ENCODE data around the gene ZMYND19. TPM values are rescaled to one million over a fixed set of nuclear protein-coding genes. Genes with fewer than 3 reads are reported as not detected.

ZMYND19 gene
- total and polyA plus RNA-seq, 2 of the 4 experiments (the other 2 are of a cell fraction) = 14.3 to 21.4 TPM

- TF ChIP-seq, protein P1, sequence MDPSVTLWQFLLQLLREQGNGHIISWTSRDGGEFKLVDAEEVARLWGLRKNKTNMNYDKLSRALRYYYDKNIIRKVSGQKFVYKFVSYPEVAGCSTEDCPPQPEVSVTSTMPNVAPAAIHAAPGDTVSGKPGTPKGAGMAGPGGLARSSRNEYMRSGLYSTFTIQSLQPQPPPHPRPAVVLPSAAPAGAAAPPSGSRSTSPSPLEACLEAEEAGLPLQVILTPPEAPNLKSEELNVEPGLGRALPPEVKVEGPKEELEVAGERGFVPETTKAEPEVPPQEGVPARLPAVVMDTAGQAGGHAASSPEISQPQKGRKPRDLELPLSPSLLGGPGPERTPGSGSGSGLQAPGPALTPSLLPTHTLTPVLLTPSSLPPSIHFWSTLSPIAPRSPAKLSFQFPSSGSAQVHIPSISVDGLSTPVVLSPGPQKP (IDR thresholded peaks at IDR 0.05; ENCODE audit: borderline replicate concordance, low read depth, low read length) = no peak
- TF ChIP-seq MXI1 (IDR thresholded peaks at IDR 0.05; ENCODE audit: borderline replicate concordance, low read depth, low read length) (no peak), NFE2L2 (IDR thresholded peaks at IDR 0.05; ENCODE audit: low read depth, low read length) (no peak), POLR2A (IDR thresholded peaks at IDR 0.05; ENCODE audit: low read depth, low read length) (no peak)
Measured at GRCh38 chr9:137612741-137613142, 22.4 kb upstream of the ZMYND19 start (continued).
